ENCODE measurements around the gene SRRM1.

DNA sequence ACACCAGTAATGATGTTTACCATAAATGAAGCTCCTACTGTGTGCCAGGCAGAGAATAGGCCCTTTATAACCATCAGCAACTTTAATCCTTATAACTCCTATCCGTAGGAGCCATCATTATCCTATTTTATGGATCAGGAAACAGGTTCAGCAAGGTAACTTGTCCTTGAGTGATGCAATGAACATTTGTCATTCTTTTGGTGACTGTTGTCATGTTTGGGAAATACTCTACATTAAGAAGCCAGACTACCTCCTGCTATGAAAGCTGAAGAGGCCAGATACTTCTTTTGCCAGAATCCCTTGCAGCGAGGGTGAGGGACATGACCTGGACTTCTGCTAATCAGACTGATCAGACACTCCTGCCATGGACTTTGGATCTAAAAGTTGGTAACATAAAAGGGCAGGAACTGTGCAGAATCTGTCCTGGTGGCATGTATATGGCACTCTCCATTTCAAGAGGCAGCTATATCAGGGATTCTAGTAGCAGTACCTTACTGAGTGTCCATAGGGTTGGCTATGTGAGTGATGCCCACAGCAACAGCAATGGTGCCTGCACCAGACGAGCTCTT is 33.1 kb upstream of the SRRM1 start:
- TF ChIP-seq CREM (CRISPR knock-in tag; IDR thresholded peaks at IDR 0.05) (no peak), ZNF232 (CRISPR knock-in tag; IDR thresholded peaks at IDR 0.05) (no peak), ZNF317 (CRISPR knock-in tag; IDR thresholded peaks at IDR 0.05; ENCODE audit: borderline replicate concordance, low read depth) (no peak), CBFB (CRISPR knock-in tag; IDR thresholded peaks at IDR 0.05; ENCODE audit: low read depth) (no peak), TCF7 (CRISPR knock-in tag; IDR thresholded peaks at IDR 0.05; ENCODE audit: low read depth) (no peak), FOXJ3 (CRISPR knock-in tag; IDR thresholded peaks at IDR 0.05; ENCODE audit: borderline replicate concordance) (no peak), ZBTB21 (CRISPR knock-in tag; IDR thresholded peaks at IDR 0.05; ENCODE audit: borderline replicate concordance) (no peak), ETV6 (CRISPR knock-in tag; IDR thresholded peaks at IDR 0.05) (no peak), ELF4 (CRISPR knock-in tag; IDR thresholded peaks at IDR 0.05; ENCODE audit: low read depth) (no peak), MYBL2 (CRISPR knock-in tag; IDR thresholded peaks at IDR 0.05) (no peak)
- TF ChIP-seq, protein P1, sequence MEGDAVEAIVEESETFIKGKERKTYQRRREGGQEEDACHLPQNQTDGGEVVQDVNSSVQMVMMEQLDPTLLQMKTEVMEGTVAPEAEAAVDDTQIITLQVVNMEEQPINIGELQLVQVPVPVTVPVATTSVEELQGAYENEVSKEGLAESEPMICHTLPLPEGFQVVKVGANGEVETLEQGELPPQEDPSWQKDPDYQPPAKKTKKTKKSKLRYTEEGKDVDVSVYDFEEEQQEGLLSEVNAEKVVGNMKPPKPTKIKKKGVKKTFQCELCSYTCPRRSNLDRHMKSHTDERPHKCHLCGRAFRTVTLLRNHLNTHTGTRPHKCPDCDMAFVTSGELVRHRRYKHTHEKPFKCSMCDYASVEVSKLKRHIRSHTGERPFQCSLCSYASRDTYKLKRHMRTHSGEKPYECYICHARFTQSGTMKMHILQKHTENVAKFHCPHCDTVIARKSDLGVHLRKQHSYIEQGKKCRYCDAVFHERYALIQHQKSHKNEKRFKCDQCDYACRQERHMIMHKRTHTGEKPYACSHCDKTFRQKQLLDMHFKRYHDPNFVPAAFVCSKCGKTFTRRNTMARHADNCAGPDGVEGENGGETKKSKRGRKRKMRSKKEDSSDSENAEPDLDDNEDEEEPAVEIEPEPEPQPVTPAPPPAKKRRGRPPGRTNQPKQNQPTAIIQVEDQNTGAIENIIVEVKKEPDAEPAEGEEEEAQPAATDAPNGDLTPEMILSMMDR (IDR thresholded peaks at IDR 0.05) = no peak
- TF ChIP-seq, protein P2, sequence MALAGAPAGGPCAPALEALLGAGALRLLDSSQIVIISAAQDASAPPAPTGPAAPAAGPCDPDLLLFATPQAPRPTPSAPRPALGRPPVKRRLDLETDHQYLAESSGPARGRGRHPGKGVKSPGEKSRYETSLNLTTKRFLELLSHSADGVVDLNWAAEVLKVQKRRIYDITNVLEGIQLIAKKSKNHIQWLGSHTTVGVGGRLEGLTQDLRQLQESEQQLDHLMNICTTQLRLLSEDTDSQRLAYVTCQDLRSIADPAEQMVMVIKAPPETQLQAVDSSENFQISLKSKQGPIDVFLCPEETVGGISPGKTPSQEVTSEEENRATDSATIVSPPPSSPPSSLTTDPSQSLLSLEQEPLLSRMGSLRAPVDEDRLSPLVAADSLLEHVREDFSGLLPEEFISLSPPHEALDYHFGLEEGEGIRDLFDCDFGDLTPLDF (CRISPR knock-in tag; IDR thresholded peaks at IDR 0.05) = no peak
- TF ChIP-seq, protein P3, sequence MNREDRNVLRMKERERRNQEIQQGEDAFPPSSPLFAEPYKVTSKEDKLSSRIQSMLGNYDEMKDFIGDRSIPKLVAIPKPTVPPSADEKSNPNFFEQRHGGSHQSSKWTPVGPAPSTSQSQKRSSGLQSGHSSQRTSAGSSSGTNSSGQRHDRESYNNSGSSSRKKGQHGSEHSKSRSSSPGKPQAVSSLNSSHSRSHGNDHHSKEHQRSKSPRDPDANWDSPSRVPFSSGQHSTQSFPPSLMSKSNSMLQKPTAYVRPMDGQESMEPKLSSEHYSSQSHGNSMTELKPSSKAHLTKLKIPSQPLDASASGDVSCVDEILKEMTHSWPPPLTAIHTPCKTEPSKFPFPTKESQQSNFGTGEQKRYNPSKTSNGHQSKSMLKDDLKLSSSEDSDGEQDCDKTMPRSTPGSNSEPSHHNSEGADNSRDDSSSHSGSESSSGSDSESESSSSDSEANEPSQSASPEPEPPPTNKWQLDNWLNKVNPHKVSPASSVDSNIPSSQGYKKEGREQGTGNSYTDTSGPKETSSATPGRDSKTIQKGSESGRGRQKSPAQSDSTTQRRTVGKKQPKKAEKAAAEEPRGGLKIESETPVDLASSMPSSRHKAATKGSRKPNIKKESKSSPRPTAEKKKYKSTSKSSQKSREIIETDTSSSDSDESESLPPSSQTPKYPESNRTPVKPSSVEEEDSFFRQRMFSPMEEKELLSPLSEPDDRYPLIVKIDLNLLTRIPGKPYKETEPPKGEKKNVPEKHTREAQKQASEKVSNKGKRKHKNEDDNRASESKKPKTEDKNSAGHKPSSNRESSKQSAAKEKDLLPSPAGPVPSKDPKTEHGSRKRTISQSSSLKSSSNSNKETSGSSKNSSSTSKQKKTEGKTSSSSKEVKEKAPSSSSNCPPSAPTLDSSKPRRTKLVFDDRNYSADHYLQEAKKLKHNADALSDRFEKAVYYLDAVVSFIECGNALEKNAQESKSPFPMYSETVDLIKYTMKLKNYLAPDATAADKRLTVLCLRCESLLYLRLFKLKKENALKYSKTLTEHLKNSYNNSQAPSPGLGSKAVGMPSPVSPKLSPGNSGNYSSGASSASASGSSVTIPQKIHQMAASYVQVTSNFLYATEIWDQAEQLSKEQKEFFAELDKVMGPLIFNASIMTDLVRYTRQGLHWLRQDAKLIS (CRISPR knock-in tag; IDR thresholded peaks at IDR 0.05; ENCODE audit: borderline replicate concordance) = no peak
- TF ChIP-seq, protein P4, sequence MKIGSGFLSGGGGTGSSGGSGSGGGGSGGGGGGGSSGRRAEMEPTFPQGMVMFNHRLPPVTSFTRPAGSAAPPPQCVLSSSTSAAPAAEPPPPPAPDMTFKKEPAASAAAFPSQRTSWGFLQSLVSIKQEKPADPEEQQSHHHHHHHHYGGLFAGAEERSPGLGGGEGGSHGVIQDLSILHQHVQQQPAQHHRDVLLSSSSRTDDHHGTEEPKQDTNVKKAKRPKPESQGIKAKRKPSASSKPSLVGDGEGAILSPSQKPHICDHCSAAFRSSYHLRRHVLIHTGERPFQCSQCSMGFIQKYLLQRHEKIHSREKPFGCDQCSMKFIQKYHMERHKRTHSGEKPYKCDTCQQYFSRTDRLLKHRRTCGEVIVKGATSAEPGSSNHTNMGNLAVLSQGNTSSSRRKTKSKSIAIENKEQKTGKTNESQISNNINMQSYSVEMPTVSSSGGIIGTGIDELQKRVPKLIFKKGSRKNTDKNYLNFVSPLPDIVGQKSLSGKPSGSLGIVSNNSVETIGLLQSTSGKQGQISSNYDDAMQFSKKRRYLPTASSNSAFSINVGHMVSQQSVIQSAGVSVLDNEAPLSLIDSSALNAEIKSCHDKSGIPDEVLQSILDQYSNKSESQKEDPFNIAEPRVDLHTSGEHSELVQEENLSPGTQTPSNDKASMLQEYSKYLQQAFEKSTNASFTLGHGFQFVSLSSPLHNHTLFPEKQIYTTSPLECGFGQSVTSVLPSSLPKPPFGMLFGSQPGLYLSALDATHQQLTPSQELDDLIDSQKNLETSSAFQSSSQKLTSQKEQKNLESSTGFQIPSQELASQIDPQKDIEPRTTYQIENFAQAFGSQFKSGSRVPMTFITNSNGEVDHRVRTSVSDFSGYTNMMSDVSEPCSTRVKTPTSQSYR (CRISPR knock-in tag; IDR thresholded peaks at IDR 0.05) = no peak

All from WTC11 (cell line).